ENCODE results near the gene PTPRG.

DNA sequence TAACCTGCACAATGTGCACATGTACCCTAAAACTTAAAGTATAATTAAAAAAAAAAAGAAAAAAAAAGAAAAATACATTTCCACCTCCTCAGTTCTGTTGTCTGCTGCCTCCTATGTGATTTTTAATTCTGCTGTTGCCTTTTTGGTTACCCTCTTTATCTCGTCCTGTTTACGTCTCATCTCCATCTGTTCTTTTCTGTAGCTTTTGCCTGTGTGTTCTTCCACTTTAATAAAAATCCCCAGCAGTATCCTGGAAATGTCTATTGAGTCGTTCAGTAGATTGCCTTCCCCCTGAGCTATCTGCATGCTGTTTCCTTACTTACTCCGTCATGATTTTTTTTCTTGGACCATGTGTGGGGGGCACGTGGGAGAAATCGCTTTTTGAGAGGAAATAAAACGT is 509.5 kb downstream of the PTPRG start:
- TF ChIP-seq, protein P1, sequence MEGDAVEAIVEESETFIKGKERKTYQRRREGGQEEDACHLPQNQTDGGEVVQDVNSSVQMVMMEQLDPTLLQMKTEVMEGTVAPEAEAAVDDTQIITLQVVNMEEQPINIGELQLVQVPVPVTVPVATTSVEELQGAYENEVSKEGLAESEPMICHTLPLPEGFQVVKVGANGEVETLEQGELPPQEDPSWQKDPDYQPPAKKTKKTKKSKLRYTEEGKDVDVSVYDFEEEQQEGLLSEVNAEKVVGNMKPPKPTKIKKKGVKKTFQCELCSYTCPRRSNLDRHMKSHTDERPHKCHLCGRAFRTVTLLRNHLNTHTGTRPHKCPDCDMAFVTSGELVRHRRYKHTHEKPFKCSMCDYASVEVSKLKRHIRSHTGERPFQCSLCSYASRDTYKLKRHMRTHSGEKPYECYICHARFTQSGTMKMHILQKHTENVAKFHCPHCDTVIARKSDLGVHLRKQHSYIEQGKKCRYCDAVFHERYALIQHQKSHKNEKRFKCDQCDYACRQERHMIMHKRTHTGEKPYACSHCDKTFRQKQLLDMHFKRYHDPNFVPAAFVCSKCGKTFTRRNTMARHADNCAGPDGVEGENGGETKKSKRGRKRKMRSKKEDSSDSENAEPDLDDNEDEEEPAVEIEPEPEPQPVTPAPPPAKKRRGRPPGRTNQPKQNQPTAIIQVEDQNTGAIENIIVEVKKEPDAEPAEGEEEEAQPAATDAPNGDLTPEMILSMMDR (IDR thresholded peaks at IDR 0.05; ENCODE audit: low read depth, low read length, poor library complexity, severe bottlenecking): no peak
- no peak for TF ChIP-seq EZH2phosphoT487 (IDR thresholded peaks at IDR 0.05; ENCODE audit: borderline replicate concordance, low read length)

Measured in DOHH2 (cell line).